Spleen (tissue), 7 donors: ENCODE data around the gene PPTC7.

Experiments
- POLR2AphosphoS5 ChIP-seq, 3 donors: sonication (generic); formaldehyde crosslinking; IDR thresholded peaks; one replicate each; pipeline ENCODE4 v1.5.1; 2017; ENCODE audit warnings: antibody characterized with exemption in 3 of 3
- TF ChIP-seq, protein P1 (sequence below), 11 experiments: fragments of 200-600 bp in 7 of 11; fragments of 450-650 bp in 4 of 11; sonication (generic) in 4 of 11; IDR thresholded peaks in 8 of 11; conservative IDR thresholded peaks in 3 of 11; 1 replicate in 7 of 11; 2 replicates in 4 of 11; pipeline versions ENCODE4 v1.4.0 to v1.8.0; 2016 to 2021; ENCODE audit warnings: antibody characterized with exemption in 11 of 11, inconsistent platforms in 4 of 11, mild to moderate bottlenecking in 1 of 11
- donor health status: DM: no; HTN: no; CAD: no; lungs with moderate emphysema.
- donor health status: DM: no; HTN: no; CAD: no.
- donor health status: DM: no; HTN: no; CAD: no.

DNA sequence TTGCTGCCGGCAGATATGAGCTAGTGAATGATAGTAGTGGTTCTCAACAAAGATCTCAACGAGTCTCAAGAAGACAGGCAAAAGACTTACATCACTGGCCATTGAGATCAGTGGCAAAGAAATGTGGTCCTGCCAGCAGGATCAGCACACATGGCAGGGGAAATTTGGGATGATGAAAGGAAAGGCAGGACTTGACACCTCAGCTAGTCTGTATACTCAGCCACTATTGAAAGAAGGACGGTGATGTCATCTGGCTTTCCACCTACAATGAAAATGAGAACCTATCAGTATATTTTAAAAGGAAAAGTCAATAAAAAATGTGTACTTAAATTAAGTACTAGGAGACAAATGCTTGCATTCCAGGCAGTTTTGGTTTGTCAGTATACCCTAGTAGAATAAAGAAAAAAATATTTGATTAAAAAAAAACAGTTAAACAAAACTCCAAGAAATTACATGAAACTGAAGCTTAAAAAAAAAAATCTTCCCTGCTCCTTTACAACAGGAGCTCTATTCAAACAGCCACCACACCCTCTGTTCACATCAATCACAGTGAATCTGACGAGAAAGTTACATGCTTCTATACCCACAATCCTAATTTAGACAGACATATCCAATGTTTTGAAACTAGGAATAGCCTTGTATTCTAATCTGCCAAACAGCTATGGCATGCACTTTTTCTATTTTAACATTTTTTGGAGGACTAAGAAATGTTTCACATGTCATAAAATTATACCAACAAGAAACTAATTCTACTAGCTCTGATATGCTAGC, 46.1 kb downstream of the PPTC7 start:
- TF ChIP-seq, protein P1, sequence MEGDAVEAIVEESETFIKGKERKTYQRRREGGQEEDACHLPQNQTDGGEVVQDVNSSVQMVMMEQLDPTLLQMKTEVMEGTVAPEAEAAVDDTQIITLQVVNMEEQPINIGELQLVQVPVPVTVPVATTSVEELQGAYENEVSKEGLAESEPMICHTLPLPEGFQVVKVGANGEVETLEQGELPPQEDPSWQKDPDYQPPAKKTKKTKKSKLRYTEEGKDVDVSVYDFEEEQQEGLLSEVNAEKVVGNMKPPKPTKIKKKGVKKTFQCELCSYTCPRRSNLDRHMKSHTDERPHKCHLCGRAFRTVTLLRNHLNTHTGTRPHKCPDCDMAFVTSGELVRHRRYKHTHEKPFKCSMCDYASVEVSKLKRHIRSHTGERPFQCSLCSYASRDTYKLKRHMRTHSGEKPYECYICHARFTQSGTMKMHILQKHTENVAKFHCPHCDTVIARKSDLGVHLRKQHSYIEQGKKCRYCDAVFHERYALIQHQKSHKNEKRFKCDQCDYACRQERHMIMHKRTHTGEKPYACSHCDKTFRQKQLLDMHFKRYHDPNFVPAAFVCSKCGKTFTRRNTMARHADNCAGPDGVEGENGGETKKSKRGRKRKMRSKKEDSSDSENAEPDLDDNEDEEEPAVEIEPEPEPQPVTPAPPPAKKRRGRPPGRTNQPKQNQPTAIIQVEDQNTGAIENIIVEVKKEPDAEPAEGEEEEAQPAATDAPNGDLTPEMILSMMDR (IDR thresholded peaks at IDR 0.05 in 8 of 11, conservative IDR thresholded peaks at IDR 0.05 in 3 of 11): no peak
- no peak for TF ChIP-seq POLR2AphosphoS5 (IDR thresholded peaks at IDR 0.05)
